GM19025 (cell line): ENCODE data around the gene GTF3C1.
A peak's percentile ranks its signal among the peaks of the same experiment; 100 is the strongest.
"Not testable (repeated sequence)": the region's sequence is repeated elsewhere in the genome, so short reads cannot be mapped to it uniquely, and the experiment has no call there.

Source experiments
- ATAC-seq: cut with Tn5 transposase; IDR thresholded peaks from one replicate; pipeline ENCODE4 v1.9.1; 2021; ENCODE audit warnings: mild to moderate bottlenecking, low read depth, moderate library complexity; ENCODE audit not compliant: unreplicated experiment

Gene GTF3C1

DNA sequence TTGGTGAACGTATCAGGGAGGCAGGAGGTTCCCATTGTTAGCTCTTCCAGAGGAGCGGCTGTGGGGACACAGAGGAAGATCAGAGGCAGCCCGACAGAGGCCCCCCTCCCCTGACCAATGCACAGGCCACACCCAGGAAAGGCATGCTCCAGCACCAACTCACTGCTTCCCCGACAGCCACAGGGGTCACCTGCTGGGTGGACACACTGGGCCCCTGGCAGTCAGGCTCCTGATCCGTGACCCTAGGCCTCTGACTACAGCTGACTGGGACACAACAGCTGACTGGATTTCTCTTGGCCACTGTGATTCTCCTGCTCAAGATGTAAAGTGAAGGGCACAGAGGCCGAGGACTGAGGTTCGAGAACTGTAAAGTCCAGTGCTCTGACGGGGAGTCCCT lies 84.2 kb downstream of the GTF3C1 start:
- ATAC-seq = no peak

DNA sequence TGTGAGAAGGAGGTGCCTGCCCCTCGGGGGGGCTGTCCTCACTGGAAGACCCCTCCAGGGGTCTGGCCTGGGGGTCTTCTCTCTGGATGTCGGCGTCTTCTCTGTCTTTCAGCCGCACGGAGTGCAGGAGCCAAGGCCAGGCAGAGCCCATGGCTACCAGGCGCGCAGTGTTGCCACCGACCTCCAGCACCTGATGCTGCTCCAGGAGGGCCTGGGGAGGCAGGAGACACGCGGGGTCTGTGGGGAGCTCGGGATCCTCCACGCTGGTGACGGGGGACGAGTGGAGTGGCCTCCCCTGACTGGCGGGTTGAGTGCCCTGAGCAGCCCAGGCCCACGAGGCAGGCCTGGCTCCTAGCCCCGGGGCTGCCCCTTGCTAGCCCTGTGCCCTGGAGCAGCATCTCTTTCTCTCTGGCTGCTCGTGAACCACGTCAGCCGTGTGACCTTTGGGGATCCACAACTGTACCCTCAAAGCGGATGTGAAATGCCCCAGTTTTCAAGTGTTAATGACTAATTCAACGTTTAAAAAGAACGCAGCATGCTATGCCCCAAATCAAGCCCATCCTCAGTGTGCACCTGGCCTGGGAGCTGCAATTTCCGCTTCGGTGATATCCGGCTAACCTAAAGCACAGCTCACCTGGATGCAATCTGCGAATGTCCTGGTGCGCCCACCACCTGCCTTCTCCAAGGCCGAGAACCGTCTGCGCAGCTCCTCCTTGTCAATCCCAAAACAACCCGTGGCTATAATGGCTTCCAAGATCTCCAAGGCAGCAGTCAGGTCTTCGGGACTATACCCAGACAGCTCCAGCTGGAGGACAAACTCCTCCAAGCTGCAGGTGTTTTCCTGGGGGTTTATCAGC lies 84.9 kb downstream of the GTF3C1 start:
- ATAC-seq = no peak

DNA sequence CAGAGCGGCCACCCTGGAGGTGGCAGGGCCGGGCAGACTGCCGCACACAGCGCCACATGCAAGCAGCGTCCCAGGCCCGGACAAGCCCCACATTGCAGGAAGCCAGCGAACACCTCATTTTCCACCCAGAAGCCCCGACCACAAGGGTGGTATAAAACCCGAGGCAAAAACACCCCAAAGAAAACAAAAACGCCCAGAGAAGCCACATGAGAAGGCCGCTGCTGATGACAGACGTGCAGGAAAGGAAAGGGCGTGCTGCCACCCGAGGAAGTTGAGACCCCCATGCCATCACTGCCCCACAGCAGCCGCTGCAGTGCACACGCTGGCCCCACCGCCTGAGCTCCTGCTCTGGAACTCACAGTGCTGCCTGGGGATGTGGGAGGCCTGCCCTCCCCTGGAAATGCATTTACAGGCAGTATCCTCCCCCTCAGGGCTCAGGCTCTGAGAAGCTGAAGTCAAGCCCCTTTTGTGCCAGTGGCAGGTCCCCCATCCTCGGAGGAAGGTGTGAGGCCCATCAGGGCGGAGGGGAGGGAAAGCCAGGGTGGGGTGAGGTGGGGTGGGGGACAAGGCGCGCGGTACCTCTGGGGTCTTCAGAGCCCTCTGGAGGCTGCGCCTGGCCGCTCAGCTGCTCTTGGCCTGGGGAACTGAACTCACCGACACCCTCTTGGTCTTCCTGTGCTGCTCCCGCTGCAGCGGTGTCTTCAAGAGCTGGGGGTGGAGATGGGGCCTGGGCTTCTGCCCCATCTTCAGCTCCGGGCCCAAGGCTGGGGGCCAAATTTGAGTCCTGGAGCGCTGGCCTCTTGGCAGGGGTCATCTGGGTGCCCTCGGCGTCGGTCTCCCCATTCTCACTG lies 85.7 kb downstream of the GTF3C1 start:
- ATAC-seq = no peak

DNA sequence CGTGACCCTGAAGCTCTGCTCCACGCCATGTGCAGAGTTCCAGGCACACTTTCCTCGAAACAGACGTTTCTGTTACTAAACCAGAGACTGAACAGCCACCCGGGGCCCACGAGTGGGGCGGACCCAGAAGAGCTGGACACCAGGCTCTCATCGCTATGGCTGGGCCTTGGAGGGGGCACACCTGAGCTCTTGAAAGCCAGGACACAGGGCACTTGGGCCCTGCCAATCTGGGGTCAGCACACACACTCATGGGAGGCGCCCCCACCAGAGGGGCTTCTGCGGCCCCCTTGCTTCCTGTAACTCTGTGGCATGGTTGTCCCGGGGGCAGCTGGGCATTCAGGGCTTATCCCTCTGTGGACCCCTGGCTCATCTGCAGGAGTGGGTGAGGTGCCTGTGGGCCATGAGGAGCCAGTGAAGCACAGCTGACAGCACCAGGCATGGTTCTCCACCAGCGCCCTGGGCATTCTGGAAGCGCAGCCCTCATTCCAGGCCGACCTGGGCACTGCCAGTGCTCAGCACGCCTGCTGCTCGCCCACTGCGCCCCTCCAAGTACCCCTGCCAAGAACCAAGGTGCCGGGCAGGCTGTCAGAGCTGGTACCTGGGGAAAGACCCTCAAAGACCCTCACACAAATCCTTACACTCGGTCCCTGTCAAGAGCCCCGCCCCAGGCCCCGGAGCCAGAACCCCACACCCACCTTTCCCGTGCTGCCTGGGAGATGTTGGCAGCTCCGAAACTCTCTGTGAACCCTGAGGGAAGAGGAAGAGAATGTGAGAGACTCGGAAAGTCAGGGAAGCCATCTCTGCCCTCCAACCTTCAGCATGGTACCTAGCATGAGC lies 86.6 kb downstream of the GTF3C1 start:
- ATAC-seq = no peak

DNA sequence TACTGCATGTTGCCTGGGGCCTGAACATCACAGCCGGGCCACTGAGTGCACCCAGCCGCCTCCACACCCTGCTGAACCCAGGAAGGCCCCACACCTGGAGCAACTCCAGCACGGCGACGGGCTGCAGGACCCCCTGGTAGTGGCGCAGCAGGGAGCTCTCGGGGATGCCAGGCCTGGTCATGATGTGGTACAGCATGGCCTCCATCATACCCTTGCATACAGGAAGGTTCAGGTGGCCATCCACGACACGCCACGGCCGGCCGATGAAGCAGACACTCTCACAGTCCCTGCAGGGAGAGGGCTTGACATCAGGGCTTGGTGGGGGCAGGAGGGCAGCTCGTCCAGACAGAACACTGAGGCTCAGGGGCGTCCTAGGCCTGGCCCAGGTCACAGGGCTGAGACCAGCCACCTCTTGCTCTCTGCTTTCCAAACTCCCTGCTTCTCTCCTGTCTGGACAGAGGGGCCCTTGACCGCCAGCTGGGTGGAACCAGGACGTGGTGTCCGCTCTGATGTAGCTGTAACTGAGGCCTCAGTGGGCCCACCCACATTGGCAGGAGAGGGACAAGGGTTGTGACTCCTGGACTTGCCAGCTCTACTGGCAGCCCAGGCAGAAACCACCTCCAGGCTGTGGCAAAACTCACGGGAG lies 87.4 kb downstream of the GTF3C1 start:
- ATAC-seq = no peak

DNA sequence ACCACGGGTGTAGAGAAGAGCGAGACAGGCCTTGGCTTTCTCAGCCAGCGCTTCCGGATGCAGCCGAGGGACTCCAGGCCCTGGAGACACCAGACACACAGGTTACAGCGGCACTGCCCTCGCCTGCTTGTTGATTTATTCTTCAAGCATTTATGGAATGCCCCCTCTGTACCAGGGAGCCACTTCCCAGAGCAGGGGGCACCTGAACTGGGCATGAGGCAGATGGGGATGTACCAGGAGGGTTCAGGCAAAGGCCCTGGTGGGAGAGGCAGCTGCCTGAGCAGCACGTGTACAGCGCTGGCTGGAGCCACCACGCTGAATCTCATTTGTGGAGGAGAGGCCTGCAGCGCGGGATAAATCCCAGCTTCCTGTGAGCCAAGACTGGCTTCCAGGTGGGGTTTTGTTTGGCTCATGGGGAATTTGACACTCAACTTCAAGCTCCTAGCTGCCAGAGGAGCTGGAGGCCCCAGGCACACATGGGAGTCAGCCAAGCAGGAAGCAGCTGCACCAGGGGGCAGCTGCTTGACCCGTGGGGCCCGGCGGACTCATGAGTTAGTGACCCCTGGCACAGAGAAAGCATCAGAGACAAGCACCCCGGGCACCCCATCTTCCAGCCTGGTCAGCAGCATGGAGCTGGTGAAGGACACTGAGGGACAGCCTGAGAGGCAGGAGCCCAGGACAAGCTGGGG lies 88.1 kb downstream of the GTF3C1 start:
- no peak for ATAC-seq

DNA sequence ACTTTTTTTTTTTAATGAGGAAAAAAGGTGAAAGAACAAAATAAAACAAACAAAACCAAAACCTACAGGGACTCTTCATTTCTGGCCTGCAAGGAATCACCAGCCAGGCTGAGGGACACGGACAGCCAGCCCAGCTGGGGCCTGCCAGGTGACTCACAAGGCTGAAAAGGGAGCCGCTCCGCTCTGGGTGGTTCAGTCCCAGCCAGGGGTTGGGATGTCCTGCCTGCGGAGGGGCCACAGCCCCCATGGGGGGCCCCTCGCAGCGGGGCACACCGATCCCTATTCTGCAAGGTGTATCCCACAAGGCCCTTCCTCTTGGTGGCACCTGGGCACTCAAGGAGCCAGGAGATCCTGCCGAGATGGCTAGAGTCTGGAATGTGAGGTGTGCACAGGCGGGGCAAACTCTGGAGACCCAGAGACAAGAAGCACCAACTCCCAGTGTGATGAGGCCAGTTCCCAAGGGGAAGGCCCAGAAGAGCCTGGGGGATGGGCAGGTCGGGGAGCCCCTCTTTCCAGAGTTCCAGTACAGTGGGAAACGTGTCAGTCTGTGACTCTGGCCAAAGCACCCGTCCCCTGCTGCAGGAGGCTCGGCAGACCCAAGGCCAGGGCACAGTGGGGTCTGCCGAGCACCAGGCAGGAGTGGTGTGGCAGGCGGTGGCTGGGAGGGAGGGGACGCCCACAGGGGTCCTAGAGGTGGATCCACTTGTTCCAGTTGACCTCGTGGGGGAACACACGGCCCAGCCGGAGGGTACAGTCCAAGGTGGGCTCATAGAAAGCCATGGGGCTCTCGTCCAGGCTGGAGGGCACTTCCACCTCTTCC lies 88.8 kb downstream of the GTF3C1 start:
- ATAC-seq = no peak

DNA sequence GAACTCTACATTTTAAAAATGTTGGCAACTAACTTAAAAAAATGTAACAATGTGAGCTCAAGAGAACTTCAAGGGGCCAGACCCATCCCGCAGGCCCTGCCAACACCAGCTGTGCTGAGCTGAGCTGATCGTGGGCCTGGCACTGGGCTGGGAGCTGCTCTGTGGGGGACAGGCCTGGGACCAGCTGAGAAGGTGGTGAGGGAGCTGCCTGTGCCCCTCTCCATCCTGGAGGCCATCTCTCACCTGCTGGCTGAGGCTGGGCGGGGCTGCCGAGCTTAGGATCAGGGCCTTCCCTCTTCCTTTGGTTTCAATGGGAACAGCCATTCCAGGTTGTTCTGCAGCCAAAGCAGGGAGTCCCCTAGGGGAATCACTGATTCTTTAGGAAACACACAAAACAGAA lies 89.5 kb downstream of the GTF3C1 start:
- ATAC-seq = no peak

DNA sequence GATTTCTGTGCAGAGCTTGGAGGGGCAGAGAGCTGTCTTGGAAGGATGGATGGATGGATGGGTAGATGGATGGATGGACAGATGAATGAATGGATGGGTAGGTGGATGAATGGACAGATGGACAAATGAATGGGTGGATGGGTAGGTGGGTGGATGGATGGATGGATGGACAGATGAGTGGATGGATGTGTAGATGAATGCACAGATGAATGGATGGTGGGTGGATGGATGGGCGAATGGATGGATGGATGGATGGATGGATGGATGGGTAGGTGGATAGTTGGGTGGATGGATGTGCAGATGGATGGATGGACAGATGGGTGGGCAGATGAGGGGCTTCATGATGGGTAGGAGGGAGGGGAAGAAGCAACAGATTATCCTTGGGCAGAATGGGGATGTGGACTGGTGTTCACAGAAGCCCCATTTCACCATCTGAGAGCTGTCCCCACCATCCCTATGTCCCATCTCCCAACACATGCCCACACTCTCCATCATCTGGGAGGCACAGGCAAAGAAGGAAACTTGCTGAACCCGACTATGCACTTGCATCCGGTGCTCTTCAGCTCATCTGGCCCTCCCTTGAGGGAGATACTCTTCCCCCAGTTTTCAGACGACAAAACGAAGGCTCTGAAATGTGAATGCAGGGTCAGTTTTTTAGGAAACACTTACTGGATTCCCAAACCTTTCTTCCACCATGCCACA lies 90.6 kb downstream of the GTF3C1 start:
- ATAC-seq = no peak

DNA sequence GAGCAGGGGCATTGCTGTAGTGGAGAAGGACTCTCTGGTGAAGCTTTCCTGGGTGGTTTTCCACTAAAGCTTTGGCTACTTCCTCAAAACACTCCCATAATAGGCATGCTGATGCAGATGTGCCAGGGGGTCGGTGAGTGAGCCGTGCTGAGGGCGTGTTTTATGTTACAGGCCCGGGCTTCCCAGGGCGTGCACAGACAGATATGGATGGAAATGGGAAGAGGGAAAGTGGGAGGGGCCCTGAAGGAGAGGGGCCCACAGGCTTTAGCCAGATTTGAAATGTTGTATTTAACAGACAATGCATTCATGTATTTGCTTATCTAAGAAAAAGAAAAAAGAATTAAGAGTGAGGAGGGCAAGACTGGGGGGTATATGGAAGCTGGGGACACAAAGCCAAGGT lies 91.5 kb downstream of the GTF3C1 start:
- ATAC-seq = no peak

DNA sequence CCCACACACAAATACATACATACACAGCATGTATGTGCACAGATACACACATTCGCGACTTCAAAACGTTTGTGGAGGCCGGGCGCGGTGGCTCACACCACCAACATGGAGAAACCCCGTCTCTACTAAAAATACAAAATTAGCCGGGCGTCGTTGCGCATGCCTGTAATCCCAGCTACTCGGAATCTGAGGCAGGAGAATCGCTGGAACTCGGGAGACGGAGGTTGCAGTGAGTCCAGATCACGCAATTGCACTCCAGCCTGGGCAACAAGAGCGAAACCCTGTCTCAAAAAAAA lies 92.2 kb downstream of the GTF3C1 start:
- ATAC-seq = not testable (repeated sequence)

DNA sequence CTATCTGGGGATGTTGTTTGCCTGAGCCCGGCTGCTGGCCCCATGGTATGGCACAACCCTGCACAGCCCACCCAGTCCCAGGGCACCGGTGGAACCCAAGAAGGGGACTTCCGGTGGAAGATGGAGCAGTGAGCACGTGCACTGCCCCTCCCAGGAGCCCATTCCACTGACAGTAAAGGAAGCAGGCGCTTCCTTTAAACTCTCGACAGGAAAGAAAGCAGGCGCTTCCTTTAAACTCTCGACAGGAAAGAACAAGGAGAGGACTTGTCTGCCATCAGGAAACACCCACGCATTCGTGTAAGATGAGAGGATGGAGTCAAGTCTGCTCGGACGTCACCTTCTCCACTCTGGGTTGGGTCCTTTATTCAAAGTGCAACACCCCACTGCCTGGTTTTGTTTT lies 94.0 kb downstream of the GTF3C1 start:
- no peak for ATAC-seq

DNA sequence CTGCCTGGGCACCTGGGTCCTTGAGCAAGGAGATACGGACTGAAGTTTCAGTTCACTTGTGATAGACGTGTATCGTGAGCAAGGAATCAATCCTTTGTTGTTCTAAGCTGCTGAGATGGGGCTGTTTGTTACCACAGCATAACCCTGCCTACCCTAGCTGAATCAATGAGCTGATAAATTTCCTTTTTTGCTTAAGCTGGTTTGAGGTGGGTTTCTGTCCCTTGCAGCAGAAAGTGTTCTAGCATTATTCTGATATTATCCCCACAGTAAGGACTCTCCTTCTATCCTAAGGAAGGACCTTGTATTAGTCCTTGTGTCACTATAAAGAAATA lies 96.3 kb downstream of the GTF3C1 start:
- ATAC-seq = no peak

DNA sequence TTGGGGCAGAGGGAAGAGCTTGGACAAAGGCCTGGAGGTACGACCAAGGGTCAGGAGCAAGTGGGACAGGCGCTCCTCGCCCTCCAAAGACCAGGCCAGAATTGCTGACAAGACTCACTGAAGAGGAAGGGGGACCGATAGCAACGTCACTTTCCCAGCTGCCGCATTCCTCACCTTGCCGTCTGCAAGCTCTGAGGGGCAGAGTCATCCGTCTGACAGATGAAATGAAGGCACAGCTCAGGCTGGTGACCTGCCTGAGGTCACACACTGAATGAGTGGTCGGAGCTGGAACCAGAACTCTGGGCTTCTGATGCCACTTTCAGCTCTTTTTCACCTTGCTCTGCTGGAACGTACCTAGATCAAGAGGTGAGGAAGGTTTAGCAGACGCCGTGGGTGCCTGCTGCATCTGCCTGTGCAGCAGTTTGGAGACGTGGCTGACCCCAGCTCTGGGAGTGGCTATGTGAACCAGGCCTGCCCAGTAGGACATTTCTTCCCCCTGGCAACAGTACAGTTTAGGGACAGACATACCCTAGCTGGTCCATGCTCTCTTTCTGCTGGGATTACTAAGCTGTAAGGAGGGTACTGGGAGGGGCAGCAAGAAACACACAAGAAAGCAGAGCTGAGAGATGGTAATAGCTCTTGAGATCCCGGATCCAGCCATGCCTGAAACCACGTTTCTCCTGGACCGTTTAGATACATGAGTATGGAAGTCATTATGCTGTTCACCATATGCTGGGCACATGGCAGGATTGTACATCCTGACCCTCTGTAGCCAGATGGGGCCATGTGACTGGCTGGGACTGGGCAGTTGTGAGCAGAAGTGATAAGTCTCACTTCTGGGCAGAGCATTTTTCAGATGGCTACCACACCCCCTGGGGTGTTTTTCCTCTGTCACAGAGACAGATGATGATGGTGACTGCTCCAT lies 96.9 kb downstream of the GTF3C1 start:
- no peak for ATAC-seq

DNA sequence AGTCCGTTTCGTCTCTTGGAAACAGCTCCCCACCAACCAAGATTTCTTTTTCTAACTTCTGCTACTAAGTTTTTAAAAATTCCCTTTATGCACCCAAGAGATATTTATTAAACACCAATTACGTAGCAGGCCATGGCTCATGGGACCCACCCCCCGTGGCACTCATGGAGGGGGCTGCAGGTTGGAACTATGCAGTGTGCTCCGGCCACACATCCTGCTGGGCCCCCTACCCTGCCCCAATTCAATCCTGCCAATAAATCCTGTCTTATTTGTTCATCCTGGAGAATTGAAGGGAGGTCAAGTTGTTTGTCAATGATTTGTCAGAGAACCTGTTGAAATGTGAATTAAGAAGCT lies 99.5 kb downstream of the GTF3C1 start:
- ATAC-seq = peak; percentile 22

DNA sequence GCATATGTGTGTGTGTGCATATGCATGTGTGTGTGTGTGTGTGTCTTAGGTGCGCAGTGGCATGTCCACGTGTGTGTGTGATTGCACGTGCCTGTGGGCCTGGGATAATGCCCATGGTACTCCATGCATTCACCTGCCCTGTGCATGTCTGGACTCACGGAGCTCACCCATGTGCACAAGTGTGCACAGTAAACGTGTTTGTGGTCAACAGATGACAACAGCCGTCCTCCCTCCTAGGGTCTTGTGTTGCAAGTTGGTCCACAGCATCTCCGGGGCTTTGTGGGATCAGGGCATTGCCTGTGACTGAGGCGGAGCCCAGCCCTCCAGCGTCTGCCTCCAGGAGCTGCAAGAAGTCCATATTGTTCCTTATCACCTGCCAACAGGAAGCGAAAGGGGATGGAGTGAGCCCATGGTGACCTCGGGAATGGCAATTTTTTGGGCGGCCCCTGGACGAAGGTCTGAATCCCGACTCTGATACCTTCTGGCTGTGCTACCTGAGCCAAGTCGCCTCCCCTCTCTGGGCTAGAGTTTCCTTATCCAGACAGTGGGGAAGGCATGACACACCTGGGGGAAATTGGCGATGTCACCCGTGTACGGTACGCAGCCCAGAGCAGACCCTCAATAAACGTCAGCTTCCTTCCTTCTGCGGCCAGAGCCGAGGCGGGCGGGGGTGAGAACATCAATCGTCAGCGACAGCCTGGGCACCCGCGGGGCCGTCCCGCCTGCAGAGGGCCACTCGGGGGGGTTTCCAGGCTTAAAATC lies 100.1 kb downstream of the GTF3C1 start:
- ATAC-seq = peak; percentile 47
